Activated CD4-positive, alpha-beta T cell treated with anti-CD3 and anti-CD28 coated beads, Interleukin-2, amount 50 U/mL, for 48 hours (primary cell): Measurements from ENCODE around the gene OR4A16.

Experiments used
- DNase-seq, 2 experiments: peaks; one replicate each; pipeline ENCODE4 v3.0.0-alpha.2; 2020

OR4A16 gene

GRCh38 chr11:55342901-55343300 lies at the start of gene OR4A16:
TSS of gene OR4A16 (plus strand) at chr11:55343201. CDS start at chr11:55343201, 0 bp downstream.
- DNase-seq, result no peak

GRCh38 chr11:55324500-55324899 lies 18.5 kb upstream of the OR4A16 start:
- no peak for DNase-seq

- no peak for DNase-seq
Observed at GRCh38 chr11:55345306-55345705, 2.3 kb downstream of the OR4A16 start.

- no peak for DNase-seq
Observed at GRCh38 chr11:55349032-55349431, 6.0 kb downstream of the OR4A16 start.

- no peak for DNase-seq
Observed at GRCh38 chr11:55357560-55358184, 14.7 kb downstream of the OR4A16 start.

GRCh38 chr11:55367674-55368073 lies 24.7 kb downstream of the OR4A16 start, which contains the start of gene OR4A15:
TSS of gene OR4A15 (plus strand) at chr11:55367974. CDS start at chr11:55367974, 0 bp downstream.
- no peak for DNase-seq
